Neural progenitor cell (in vitro differentiated cells): ENCODE data around the gene ZNF229. TPM values are rescaled to one million over a fixed set of nuclear protein-coding genes. Genes with fewer than 3 reads are reported as not detected.
"Not testable (repeated sequence)": the region's sequence is repeated elsewhere in the genome, so short reads cannot be mapped to it uniquely, and the experiment has no call there.

Source experiments
- DNase-seq: peaks from one replicate; pipeline ENCODE4 v3.0.0-alpha.2; 2016; ENCODE audit warnings: low spot score
- H2AFZ ChIP-seq: fragments of 200-600 bp; sonication (generic); replicated peaks from 2 replicates; pipeline ENCODE4 v1.6.1; 2016; ENCODE audit warnings: antibody characterized with exemption
- H3F3A ChIP-seq: fragments of 200-600 bp; sonication (generic); 2 replicates; pipeline ENCODE4 v1.6.1; 2016; ENCODE audit warnings: antibody characterized with exemption, low read depth
- H3K27ac ChIP-seq: fragments of 200-600 bp; sonication (generic); 2 replicates; pipeline ENCODE4 v1.5.1; 2016; ENCODE audit warnings: mild to moderate bottlenecking
- H3K27me3 ChIP-seq: fragments of 200-600 bp; sonication (generic); 2 replicates; pipeline ENCODE4 v1.6.1; 2016; ENCODE audit warnings: mild to moderate bottlenecking, moderate library complexity
- H3K36me3 ChIP-seq: fragments of 200-600 bp; sonication (generic); 2 replicates; pipeline ENCODE4 v1.5.1; 2016
- H3K4me1 ChIP-seq: fragments of 200-600 bp; sonication (generic); 2 replicates; pipeline ENCODE4 v1.6.1; 2016; ENCODE audit warnings: mixed run types
- H3K4me2 ChIP-seq: fragments of 200-600 bp; sonication (generic); 2 replicates; pipeline ENCODE4 v1.6.1; 2016
- H3K4me3 ChIP-seq: fragments of 200-600 bp; sonication (generic); 2 replicates; pipeline ENCODE4 v1.5.1; 2016
- H3K79me2 ChIP-seq: fragments of 200-600 bp; sonication (generic); 2 replicates; pipeline ENCODE4 v1.6.1; 2016; ENCODE audit warnings: low read depth
- H3K9ac ChIP-seq: fragments of 200-600 bp; sonication (generic); 2 replicates; pipeline ENCODE4 v1.6.1; 2016
- H3K9me3 ChIP-seq: fragments of 200-600 bp; sonication (generic); 2 replicates; pipeline ENCODE4 v1.5.1; 2016; ENCODE audit warnings: low read depth
- H4K20me1 ChIP-seq: fragments of 200-600 bp; sonication (generic); 2 replicates; pipeline ENCODE4 v1.6.1; 2016; ENCODE audit warnings: low read depth
- H3K27ac Mint-ChIP-seq: 3 replicates; pipeline ENCODE4 v1.8.0; 2021; ENCODE audit warnings: mixed read lengths
- H3K27me3 Mint-ChIP-seq: 2 replicates; pipeline ENCODE4 v1.8.0; 2022; ENCODE audit warnings: low read depth, mild to moderate bottlenecking, inconsistent platforms, moderate library complexity, mixed read lengths; ENCODE audit not compliant: insufficient read depth
- H3K36me3 Mint-ChIP-seq: 3 replicates; pipeline ENCODE4 v1.8.0; 2021; ENCODE audit warnings: mixed read lengths
- H3K4me1 Mint-ChIP-seq: 3 replicates; pipeline ENCODE4 v1.8.0; 2021; ENCODE audit warnings: mixed read lengths
- H3K4me3 Mint-ChIP-seq: 3 replicates; pipeline ENCODE4 v1.8.0; 2021; ENCODE audit warnings: mild to moderate bottlenecking, moderate library complexity, mixed read lengths
- H3K9me3 Mint-ChIP-seq: 3 replicates; pipeline ENCODE4 v1.8.0; 2020; ENCODE audit warnings: mixed read lengths
- EZH2 ChIP-seq: fragments of 200-600 bp; sonication (generic); IDR thresholded peaks from 2 replicates; pipeline ENCODE4 v1.6.1; 2017; ENCODE audit warnings: antibody characterized with exemption, mild to moderate bottlenecking, moderate library complexity
- EZH2phosphoT487 ChIP-seq: fragments of 200-600 bp; sonication (generic); IDR thresholded peaks from 2 replicates; pipeline ENCODE4 v1.6.1; 2017; ENCODE audit warnings: antibody characterized with exemption
- total RNA-seq: library from RNA; depleted of rRNA; stranded (reverse); fragments of >200 nt; gene quantifications from 2 replicates; pipeline ENCODE4 v1.2.3, GENCODE V29; 2015; ENCODE audit warnings: low replicate concordance

ZNF229 gene
- total RNA-seq, 1 donor from 2014 or later: 11.2 TPM

GRCh38 chr19:44401139-44402115 lies 46.8 kb downstream of the ZNF229 start, which contains the start of gene ZNF285:
Gene ZNF285, minus strand, starts transcription at chr19:44401608. Its CDS starts 4,395 bp downstream, at chr19:44397213.
- Histone ChIP-seq H3K27ac (no peak within 1 kb of the TSS), H3K27me3 (no peaks in the 10 kb centered on the region), H3K9me3 (peaks cover 6% of the 10 kb centered on the region), H3K4me1 (no peaks in the 10 kb centered on the region), H3K36me3 (no peaks in the 10 kb centered on the region), H3K4me3 (peak within 1 kb of the TSS; percentile 86), H2AFZ (peak within 1 kb of the TSS; percentile 92), H4K20me1 (no peaks in the 10 kb centered on the region), H3K9ac (no peak within 1 kb of the TSS), H3K4me2 (peak within 1 kb of the TSS; percentile 86), H3K79me2 (no peaks in the 10 kb centered on the region), H3F3A (peaks cover 7% of the 10 kb centered on the region)
- H3K27ac Mint-ChIP-seq: peak within 1 kb of the TSS; percentile 80
- H3K36me3 Mint-ChIP-seq: peaks cover 10% of the 10 kb centered on the region
- H3K27me3 Mint-ChIP-seq: peaks cover 5% of the 10 kb centered on the region
- H3K9me3 Mint-ChIP-seq: peaks cover 32% of the 10 kb centered on the region
- no peak for TF ChIP-seq EZH2
- no peak for TF ChIP-seq EZH2phosphoT487
- peak within 1 kb of the TSS; percentile 97 for H3K4me3 Mint-ChIP-seq
- peaks cover 8% of the 10 kb centered on the region for H3K4me1 Mint-ChIP-seq
- DNase-seq: peak; percentile 98

DNA sequence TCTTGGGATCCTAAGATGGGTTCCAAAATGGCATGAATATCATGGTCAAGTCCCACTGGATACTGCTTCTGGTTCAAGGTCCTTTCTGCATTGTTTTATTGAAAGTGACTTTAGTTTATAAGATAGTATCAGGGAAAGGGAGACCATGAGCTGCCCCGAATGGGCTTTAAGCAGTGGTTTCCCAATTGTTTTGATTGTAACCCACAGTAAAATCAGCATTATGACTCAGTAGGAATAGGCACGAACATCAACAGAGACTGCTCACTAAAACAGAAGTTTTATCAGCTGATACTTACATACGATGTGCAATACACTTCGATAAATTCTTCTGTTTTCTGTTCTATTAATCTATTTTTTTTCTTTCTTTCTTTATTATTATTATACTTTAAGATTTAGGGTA lies 59.0 kb downstream of the ZNF229 start:
- H3K4me3 Mint-ChIP-seq, H3K4me2 ChIP-seq, H3K79me2 ChIP-seq, H3K9me3 ChIP-seq, H3K27ac Mint-ChIP-seq, H3K4me3 ChIP-seq, H3K4me1 Mint-ChIP-seq, H3K36me3 ChIP-seq, H3K9me3 Mint-ChIP-seq, H2AFZ ChIP-seq, H3K4me1 ChIP-seq, H3K27me3 Mint-ChIP-seq, H3F3A ChIP-seq, H3K27ac ChIP-seq, H4K20me1 ChIP-seq, DNase-seq, H3K27me3 ChIP-seq, H3K9ac ChIP-seq: not testable (repeated sequence)
- peaks cover 52% of the 10 kb centered on the region for H3K36me3 Mint-ChIP-seq

Other genes starting within 250 kb of the ZNF229 start
- 37.3 and 45.0 TPM in 2 replicates for gene ZNF227, start 235.9 kb downstream of the ZNF229 start, total RNA-seq
- 1.2 and 3.1 TPM in 2 replicates for gene ZNF233, start 188.6 kb downstream of the ZNF229 start, total RNA-seq
- gene ZNF235, start 143.4 kb downstream of the ZNF229 start, total RNA-seq: 8.1 and 9.6 TPM in 2 replicates
- gene ZNF112, start 91.8 kb downstream of the ZNF229 start, total RNA-seq: 11.4 and 18.2 TPM in 2 replicates
- gene ZNF285, start 46.9 kb downstream of the ZNF229 start, total RNA-seq: 7.1 and 16.6 TPM in 2 replicates
- gene ZNF180, start 52.0 kb upstream of the ZNF229 start, total RNA-seq: 10.7 and 15.9 TPM in 2 replicates
- gene CEACAM20, start 81.2 kb upstream of the ZNF229 start, total RNA-seq: not detected in 2 replicates
- not detected in 2 replicates for gene IGSF23, start 165.1 kb upstream of the ZNF229 start, total RNA-seq
- gene PVR, start 195.4 kb upstream of the ZNF229 start, total RNA-seq: 4.4 and 10.8 TPM in 2 replicates
- gene CEACAM19, start 223.0 kb upstream of the ZNF229 start, total RNA-seq: 0.09 and 0.59 TPM in 2 replicates